Glutamatergic neuron (in vitro differentiated cells): ENCODE results near the gene OLFML2A. TPM values are rescaled to one million over a fixed set of nuclear protein-coding genes. Genes with fewer than 3 reads are reported as not detected.

ENCODE experiments used
- DNase-seq: peaks from one replicate; pipeline ENCODE4 v3.0.0; 2022
- H3K27ac Mint-ChIP-seq: one replicate; pipeline ENCODE4 v1.8.0; 2020; ENCODE audit warnings: mild to moderate bottlenecking, mixed read lengths, inconsistent platforms; ENCODE audit not compliant: unreplicated experiment
- H3K27me3 Mint-ChIP-seq: one replicate; pipeline ENCODE4 v1.8.0; 2020; ENCODE audit warnings: mild to moderate bottlenecking, moderate library complexity, mixed read lengths, inconsistent platforms; ENCODE audit not compliant: unreplicated experiment
- H3K36me3 Mint-ChIP-seq: one replicate; pipeline ENCODE4 v1.8.0; 2020; ENCODE audit warnings: mild to moderate bottlenecking, mixed read lengths, inconsistent platforms; ENCODE audit not compliant: unreplicated experiment
- H3K4me1 Mint-ChIP-seq: one replicate; pipeline ENCODE4 v1.8.0; 2020; ENCODE audit warnings: mild to moderate bottlenecking, low read depth, mixed read lengths, inconsistent platforms; ENCODE audit not compliant: unreplicated experiment
- H3K4me3 Mint-ChIP-seq: one replicate; pipeline ENCODE4 v1.8.0; 2020; ENCODE audit warnings: mild to moderate bottlenecking, mixed read lengths, inconsistent platforms; ENCODE audit not compliant: unreplicated experiment
- H3K9me3 Mint-ChIP-seq: one replicate; pipeline ENCODE4 v1.8.0; 2020; ENCODE audit warnings: mild to moderate bottlenecking, moderate library complexity, mixed read lengths, inconsistent platforms; ENCODE audit not compliant: unreplicated experiment
- CTCF ChIP-seq: fragments of 200-600 bp; sonication (generic); IDR thresholded peaks from one replicate; pipeline ENCODE4 v1.5.0; 2021; ENCODE audit not compliant: partially characterized antibody, unreplicated experiment
- total RNA-seq: library from RNA; stranded (reverse); fragmentation: NEBNext Ultra II Directional; extraction: Animal tissue kit (Norgen Biotek cat#: 25700); gene quantifications from one replicate; pipeline ENCODE4 v1.2.1, GENCODE V29; 2021; ENCODE audit not compliant: unreplicated experiment

The OLFML2A gene
- total RNA-seq, 1 donor from 2014 or later = not detected

GRCh38 chr9:124759327-124759726 lies 17.6 kb upstream of the OLFML2A start:
- peaks cover 4% of the 10 kb centered on the region for H3K27me3 Mint-ChIP-seq
- H3K9me3 Mint-ChIP-seq = no peaks in the 10 kb centered on the region
- no peak for DNase-seq
- no peak overlapping the region for H3K4me3 Mint-ChIP-seq
- H3K36me3 Mint-ChIP-seq = no peaks in the 10 kb centered on the region
- no peak overlapping the region for H3K27ac Mint-ChIP-seq
- H3K4me1 Mint-ChIP-seq = peaks cover 12% of the 10 kb centered on the region
- TF ChIP-seq CTCF = no peak

- Mint-ChIP-seq H3K4me3 (no peak overlapping the region), H3K27ac (no peak overlapping the region)
Observed at GRCh38 chr9:124760719-124761118, 16.2 kb upstream of the OLFML2A start.

GRCh38 chr9:124761196-124761595 lies 15.7 kb upstream of the OLFML2A start:
- H3K4me3 Mint-ChIP-seq = no peak overlapping the region
- TF ChIP-seq CTCF = no peak
- H3K9me3 Mint-ChIP-seq = no peaks in the 10 kb centered on the region
- no peak for DNase-seq
- no peaks in the 10 kb centered on the region for H3K36me3 Mint-ChIP-seq
- H3K27ac Mint-ChIP-seq = no peak overlapping the region
- peaks cover 4% of the 10 kb centered on the region for H3K27me3 Mint-ChIP-seq
- peaks cover 12% of the 10 kb centered on the region for H3K4me1 Mint-ChIP-seq

More at GRCh38 chr9:124760719-124761118, 16.2 kb upstream of the OLFML2A start:
- no peaks in the 10 kb centered on the region for H3K9me3 Mint-ChIP-seq
- no peak for TF ChIP-seq CTCF
- DNase-seq = no peak
- H3K27me3 Mint-ChIP-seq = peaks cover 4% of the 10 kb centered on the region
- peaks cover 12% of the 10 kb centered on the region for H3K4me1 Mint-ChIP-seq
- H3K36me3 Mint-ChIP-seq = no peaks in the 10 kb centered on the region

GRCh38 chr9:124761710-124762109 lies 15.2 kb upstream of the OLFML2A start:
- Mint-ChIP-seq H3K36me3 (no peaks in the 10 kb centered on the region), H3K27ac (no peak overlapping the region), H3K27me3 (peaks cover 2% of the 10 kb centered on the region), H3K4me1 (peaks cover 13% of the 10 kb centered on the region), H3K4me3 (no peak overlapping the region), H3K9me3 (no peaks in the 10 kb centered on the region)
- DNase-seq = no peak
- no peak for TF ChIP-seq CTCF

- DNase-seq = no peak
- no peak overlapping the region for H3K4me3 Mint-ChIP-seq
- no peak for TF ChIP-seq CTCF
- no peaks in the 10 kb centered on the region for H3K9me3 Mint-ChIP-seq
- peaks cover 2% of the 10 kb centered on the region for H3K27me3 Mint-ChIP-seq
- H3K27ac Mint-ChIP-seq = no peak overlapping the region
- no peaks in the 10 kb centered on the region for H3K36me3 Mint-ChIP-seq
- peaks cover 13% of the 10 kb centered on the region for H3K4me1 Mint-ChIP-seq
Observed at GRCh38 chr9:124762633-124763032, 14.3 kb upstream of the OLFML2A start.
